D721Med (cell line): Measurements from ENCODE around the gene ALCAM.

Experiments
- DNase-seq: peaks from one replicate; pipeline ENCODE4 v3.0.0; 2011; ENCODE audit warnings: low spot score; ENCODE audit not compliant: insufficient read length
- FAIRE-seq: peaks from 2 replicates; lab custom pipeline; 2011; peaks lifted over from hg19 to GRCh38; lab: Jason Lieb, UNC
- CTCF ChIP-seq: IDR thresholded peaks from 2 replicates; pipeline ENCODE4 v1.5.1; 2012; ENCODE audit warnings: mild to moderate bottlenecking, control low read depth; ENCODE audit not compliant: insufficient read depth; ENCODE audit errors: missing control alignments

The ALCAM gene

DNA sequence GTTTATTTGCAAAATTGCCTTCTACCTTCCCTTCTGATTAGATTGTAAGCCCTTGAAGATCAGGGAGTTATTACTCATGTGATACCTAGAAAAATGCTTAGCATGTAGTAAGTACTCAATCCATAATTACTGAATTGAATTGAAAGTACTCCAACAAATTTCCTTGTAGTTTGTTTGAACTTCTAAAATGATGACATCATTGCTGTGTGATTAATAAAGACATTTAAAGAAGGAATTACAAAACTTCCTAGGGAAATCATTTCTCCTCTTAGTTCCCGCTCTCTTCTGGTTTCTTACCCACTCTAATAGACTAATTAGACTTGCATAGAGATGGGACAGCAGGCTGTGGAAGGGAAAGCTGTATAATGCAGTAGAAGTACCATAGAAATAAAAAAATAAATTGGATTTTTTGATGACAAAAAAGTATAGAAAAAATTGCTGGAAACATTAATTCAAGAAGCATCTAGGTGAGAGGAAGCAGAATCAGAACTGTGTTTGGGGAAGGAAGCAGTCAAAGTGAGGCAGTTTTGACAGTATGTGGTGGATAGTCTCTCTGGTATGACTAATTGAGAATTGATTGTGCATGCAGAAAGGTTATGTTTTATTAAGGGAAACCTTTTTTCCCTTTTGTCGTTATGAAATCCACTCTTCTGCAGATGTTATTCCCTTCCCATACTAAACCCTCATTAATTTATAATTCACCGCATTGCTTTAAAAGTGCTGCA lies 93.0 kb downstream of the ALCAM start:
- TF ChIP-seq CTCF: no peak
- no peak for FAIRE-seq
- no peak for DNase-seq

- no peak for TF ChIP-seq CTCF
- no peak for FAIRE-seq
These were observed 96.9 kb downstream of the ALCAM start for GRCh38 chr3:105463620-105464019.

GRCh38 chr3:105465251-105465853 lies 98.6 kb downstream of the ALCAM start:
- no peak for TF ChIP-seq CTCF
- DNase-seq: no peak
- FAIRE-seq: no peak

More at GRCh38 chr3:105463620-105464019, 96.9 kb downstream of the ALCAM start:
- DNase-seq: no peak

GRCh38 chr3:105466072-105466471 lies 99.4 kb downstream of the ALCAM start:
- TF ChIP-seq CTCF: no peak
- FAIRE-seq: no peak

DNA sequence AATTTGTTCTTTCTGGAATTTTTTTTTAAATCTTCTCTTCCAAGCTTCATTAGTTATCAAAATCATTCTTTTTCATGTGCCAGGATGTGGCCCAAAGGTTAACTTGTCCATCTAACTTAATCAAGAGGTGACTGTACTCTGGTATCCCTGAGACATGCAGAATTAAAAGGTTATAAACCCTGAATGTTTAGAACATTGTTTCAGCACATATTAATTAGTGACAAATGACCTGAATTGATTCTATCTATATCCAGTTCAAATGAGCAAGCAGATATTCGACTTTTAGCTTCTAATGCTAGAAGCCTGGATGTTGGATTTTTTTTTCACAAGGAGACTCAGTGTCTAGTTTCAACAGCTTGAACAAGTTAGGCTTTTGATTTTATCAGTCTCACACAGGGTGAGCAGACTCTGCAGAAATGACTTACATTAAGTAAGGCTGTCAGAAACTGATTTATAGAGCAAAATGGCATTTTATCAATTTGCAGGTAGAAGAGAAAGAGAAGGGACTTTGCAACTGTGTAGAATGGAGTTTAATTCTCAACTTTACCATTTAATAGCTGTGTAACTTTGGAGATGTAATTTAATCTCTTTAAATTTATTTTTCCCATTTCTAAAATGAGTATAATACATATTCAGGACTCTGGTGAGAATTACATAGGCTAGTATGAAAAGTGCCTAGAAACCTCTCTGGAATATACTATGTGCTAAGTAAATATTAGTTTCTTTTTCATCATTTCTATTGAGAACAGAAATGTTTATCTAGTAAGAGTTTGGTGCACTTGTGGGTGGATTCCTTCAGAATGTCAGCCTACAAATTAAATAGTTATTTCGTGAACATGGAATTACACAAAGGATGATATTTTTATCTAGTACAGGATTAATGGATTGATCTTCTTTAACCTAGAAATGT lies 100.0 kb downstream of the ALCAM start:
- DNase-seq: no peak
- no peak for FAIRE-seq
- TF ChIP-seq CTCF: no peak

More at GRCh38 chr3:105466072-105466471, 99.4 kb downstream of the ALCAM start:
- no peak for DNase-seq

DNA sequence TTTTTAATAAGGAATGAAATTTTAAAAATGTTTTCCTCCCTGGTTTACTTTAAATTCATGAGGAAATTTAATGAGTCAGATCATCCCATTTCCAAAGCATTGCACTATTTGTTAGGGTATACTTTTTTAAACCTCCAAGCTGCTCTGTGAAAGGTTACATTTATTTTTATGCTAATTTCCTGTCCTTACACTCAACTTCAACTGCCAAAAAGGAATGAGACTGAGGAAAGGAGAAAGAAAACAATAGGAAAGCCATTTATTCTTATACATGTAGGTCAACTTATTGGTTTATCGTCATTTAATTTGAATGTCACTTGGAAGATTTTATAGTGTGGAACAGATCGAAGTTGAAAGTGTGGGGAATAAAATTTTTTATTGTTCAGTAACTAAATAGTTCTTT lies 104.1 kb downstream of the ALCAM start:
- no peak for FAIRE-seq
- DNase-seq: no peak
- no peak for TF ChIP-seq CTCF
